Left forelimb (tissue), 1 donor: Measurements from ENCODE around the gene PDXP.
"Not testable (repeated sequence)": the region's sequence is repeated elsewhere in the genome, so short reads cannot be mapped to it uniquely, and the experiment has no call there.

Source experiments
- DNase-seq: peaks from one replicate; pipeline ENCODE4 v3.0.0-alpha.2; 2018; ENCODE audit warnings: low spot score

The PDXP gene, protein sequence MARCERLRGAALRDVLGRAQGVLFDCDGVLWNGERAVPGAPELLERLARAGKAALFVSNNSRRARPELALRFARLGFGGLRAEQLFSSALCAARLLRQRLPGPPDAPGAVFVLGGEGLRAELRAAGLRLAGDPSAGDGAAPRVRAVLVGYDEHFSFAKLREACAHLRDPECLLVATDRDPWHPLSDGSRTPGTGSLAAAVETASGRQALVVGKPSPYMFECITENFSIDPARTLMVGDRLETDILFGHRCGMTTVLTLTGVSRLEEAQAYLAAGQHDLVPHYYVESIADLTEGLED

GRCh38 chr22:37658133-37659065, at the start of gene PDXP:
TSS of gene PDXP (plus strand) at chr22:37658723. CDS start at chr22:37658783, 60 bp downstream.
- DNase-seq = peak; percentile 100

- no peak for DNase-seq
Measured at GRCh38 chr22:37609240-37610152, 49.0 kb upstream of the PDXP start.

DNA sequence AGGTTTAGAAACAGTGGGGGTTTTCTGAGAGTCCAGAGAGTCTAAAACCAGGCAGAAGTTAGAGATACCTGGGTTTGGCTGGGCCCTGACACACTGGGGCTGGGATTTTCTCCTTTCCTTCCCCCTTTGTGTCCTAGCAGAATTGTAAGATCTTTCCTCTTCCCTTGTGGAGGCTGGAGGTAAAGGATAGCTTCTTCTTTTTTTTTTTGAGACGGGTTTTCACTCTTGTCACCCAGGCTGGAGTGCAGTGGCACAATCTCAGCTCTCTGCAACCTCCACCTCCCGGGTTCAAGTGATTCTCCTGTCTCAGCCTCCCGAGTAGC, 48.4 kb upstream of the PDXP start:
- DNase-seq = not testable (repeated sequence)

GRCh38 chr22:37610480-37611129, 47.9 kb upstream of the PDXP start:
- no peak for DNase-seq

- DNase-seq = no peak
Measured at GRCh38 chr22:37611207-37611606, 47.3 kb upstream of the PDXP start.

DNA sequence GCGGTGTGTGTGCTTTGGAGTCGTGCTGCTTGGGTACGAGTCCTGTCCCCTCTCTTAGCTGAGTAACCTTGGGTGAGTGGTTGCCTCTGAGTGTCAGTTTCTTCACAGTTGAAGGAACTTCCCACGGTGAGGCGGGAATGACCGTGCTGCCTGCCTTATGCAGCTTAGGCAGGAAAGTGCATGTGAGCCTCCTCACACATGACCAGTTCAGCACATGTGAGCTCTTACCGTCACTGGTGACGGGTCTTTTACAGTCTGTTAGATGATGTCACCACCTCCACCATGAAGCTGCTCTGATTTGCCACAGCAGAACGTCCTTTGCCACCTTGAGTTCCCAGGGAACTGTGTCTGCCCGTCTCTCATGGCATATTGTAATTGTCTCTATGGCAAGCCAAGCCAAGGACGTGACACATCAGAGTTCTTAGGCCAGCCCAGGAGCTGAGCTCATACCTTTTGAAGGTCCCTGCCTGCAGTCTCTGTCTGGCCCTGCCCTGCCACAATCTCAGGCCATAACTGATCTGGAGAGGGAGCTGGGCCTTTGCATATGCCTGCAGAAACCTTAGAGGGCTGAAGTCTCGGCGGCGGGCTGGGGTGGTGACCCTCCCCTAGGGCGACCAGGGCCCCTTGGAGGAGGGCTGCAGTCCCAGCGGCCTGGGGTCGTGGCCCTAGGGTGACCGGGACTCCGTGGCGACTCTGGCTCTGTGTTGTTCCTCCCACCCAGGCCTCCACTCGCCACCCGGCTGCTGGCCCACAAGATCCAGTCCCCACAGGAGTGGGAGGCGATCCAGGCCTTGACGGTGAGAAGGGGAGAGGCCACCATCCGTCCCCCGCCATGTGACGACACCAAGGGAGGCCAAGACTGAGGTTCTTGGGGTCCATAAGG, 42.1 kb upstream of the PDXP start:
- no peak for DNase-seq

GRCh38 chr22:37617431-37617830, 41.1 kb upstream of the PDXP start:
- DNase-seq = no peak

- no peak for DNase-seq
Measured at GRCh38 chr22:37618072-37618656, 40.4 kb upstream of the PDXP start.

DNA sequence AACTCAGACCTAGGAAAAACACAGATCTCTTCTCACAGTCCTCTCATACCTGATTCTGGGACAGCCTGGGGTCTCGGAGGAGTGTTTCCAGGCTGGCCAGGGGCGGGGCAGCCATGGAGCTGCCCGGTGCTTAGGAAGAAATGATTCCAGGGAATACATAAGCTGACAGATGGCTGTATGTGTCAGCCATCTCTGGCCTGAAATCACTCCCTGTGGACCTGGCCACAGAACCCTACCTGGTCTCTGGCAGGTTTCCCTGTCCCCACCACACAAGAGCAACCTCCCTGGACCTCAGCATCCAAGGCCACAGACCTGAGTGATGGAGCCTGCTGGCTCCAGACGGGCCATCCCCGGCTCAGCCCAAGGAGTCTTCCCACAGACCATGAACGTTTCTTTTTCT, 39.8 kb upstream of the PDXP start:
- no peak for DNase-seq

- no peak for DNase-seq
Measured at GRCh38 chr22:37619991-37620390, 38.5 kb upstream of the PDXP start.

- no peak for DNase-seq
Measured at GRCh38 chr22:37621352-37621860, 37.1 kb upstream of the PDXP start.

DNA sequence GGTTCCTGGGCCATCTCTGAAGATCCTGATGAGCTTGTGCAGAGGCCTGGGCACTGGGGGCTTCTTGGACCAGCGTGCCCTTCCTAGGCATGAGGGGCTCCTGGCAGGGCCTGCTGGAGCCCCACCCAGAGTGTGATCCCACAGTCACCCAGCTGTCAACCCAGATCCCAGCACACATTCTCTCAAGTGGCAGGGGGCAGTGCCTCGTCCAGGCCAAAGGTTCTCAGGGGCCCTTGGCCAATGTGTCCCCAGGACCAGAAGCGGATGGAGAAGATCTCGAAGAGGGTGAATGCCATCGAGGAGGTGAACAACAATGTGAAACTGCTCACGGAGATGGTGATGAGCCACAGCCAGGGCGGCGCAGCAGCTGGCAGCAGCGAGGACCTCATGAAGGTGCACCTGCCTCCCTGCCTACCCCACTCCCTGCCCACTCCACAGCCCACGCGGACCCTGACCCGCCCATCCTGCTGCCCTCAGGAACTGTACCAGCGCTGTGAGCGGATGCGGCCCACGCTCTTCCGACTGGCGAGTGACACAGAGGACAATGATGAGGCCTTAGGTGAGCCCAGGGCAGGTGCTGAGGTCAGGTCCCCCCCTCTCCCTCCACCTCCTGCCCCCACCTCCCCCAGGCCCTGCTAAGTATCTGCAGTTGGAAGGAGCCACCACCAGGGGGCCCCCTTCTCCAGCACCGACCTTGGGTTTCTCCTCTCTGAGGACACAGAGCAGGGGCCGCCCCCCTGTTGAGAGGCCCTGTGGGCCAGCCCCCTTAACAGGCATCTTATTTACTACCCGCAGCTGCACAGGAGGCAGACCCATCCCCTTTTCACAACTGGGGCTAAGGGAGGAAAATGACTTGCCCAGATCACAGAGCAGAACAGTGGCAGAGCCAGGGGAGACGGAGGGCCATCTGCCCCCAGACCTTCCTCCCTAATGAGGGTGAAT, 35.2 kb upstream of the PDXP start:
- DNase-seq = peak; percentile 82

DNA sequence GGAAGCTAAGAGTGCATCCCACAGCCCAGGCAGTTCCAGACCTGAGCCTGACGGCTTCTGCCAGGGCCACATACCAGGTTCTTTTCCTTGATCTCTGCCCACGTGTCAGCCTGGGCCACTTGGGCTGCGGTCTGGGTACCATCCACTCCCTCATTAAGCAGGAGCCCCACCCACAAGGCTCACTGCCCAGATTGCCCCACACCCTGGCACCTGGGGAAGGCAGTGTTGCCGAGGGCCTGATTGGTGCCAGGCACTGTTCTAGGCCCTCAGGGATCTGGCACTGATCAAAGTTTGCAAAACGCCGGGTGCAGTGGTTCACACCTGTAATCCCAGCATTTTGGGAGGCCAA, 34.5 kb upstream of the PDXP start:
- DNase-seq = no peak

GRCh38 chr22:37624876-37625275, 33.6 kb upstream of the PDXP start:
- no peak for DNase-seq

DNA sequence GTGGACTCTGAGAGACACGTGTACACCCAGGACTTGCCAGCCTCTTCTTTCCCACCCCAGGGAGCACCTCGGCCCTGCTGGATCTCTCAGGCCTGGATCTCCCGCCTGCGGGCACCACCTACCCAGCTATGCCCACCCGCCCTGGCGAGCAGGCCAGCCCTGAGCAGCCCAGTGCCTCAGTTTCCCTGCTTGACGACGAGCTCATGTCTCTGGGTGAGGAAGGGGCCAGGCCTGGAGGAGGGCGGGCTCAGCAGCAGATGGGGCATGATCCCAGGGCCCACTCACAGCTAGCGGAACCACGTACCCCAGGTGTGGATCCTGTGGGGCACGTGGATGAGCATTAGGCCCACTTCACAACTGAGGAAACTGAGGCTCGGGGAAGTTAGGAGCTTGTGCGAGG, 32.8 kb upstream of the PDXP start:
- DNase-seq = no peak

GRCh38 chr22:37626144-37626543, 32.4 kb upstream of the PDXP start:
- no peak for DNase-seq

DNA sequence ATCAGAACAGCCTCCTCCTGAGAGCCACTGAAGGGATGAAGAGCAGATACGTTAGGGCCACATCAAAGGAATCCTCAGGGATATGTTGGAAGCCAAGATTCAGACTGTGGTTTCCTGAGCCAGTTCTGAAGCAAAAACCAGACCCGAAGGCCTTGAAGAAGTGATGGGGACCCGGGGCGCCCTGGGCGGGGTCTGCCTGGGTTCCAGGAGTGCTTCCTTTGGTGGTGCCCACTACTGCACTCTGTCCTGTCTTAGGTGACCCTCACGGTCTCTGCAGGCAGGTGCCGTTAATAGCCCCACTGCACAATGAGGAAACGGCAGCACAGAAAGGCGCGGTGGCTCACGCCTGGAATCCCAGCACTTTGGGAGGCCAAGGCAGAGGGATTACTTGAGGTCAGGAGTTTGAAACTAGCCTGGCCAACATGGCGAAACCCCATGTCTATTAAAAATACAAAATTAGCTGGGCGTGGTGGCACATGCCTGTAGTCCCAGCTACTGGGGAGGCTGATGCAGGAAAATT, 31.9 kb upstream of the PDXP start:
- DNase-seq = no peak

- DNase-seq = no peak
Measured at GRCh38 chr22:37627121-37627520, 31.4 kb upstream of the PDXP start.

DNA sequence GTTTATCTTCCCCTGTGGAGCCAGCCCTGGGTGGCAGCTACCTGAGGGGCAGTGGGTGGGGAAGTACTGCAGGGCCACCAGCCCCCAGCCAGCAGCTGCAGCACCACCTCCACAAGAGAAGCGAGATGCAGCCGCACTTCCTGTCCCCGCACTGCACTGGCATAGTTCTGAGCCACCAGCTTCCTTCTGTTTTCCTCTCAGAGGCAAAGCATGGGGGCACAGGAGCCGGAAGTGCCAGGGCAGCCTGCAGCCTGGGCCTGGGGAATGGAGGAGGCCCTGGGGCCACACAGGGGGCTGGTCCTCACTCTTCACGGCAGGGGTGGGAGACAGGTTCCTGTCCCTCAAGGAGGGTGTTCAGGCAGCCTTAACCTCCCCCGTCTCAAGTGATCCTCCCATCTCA, 31.0 kb upstream of the PDXP start:
- no peak for DNase-seq
